GM23338 (cell line): ENCODE measurements around the gene SUGCT.
"Not testable (repeated sequence)": the region's sequence is repeated elsewhere in the genome, so short reads cannot be mapped to it uniquely, and the experiment has no call there.

Experiments used
- CREB1 ChIP-seq: fragments of 250-450 bp; sonication (Bioruptor Pico); IDR thresholded peaks from 2 replicates; pipeline ENCODE4 v1.5.0; 2020; ENCODE audit warnings: low read depth, mild to moderate bottlenecking, moderate library complexity
- ETS1 ChIP-seq: IDR thresholded peaks from 2 replicates; pipeline ENCODE4 v1.6.1; 2016; ENCODE audit warnings: antibody characterized with exemption
- EZH2 ChIP-seq: fragments of 200-600 bp; sonication (generic); IDR thresholded peaks from one replicate; pipeline ENCODE4 v1.8.0; 2017; ENCODE audit warnings: antibody characterized with exemption, mild to moderate bottlenecking, low read depth; ENCODE audit not compliant: unreplicated experiment
- EZH2phosphoT487 ChIP-seq: fragments of 200-600 bp; sonication (generic); IDR thresholded peaks from one replicate; pipeline ENCODE4 v1.8.1; 2018; ENCODE audit warnings: antibody characterized with exemption; ENCODE audit not compliant: unreplicated experiment
- POLR2AphosphoS5 ChIP-seq: IDR thresholded peaks from 2 replicates; pipeline ENCODE4 v1.6.1; 2016; ENCODE audit warnings: antibody characterized with exemption, low read depth
- TF ChIP-seq, protein P1 (sequence below), 2 experiments: fragments of 200-600 bp in 1 of 2; sonication (generic) in 1 of 2; conservative IDR thresholded peaks; 2 replicates each; pipeline versions ENCODE4 v1.5.1 to v1.6.1; 2016 to 2017; ENCODE audit warnings: antibody characterized with exemption in 2 of 2, low read depth in 2 of 2, mild to moderate bottlenecking in 2 of 2, moderate library complexity in 1 of 2
- TF ChIP-seq, protein P2 (sequence below): IDR thresholded peaks from one replicate; pipeline ENCODE4 v1.6.1; 2018; ENCODE audit warnings: antibody characterized with exemption; ENCODE audit not compliant: unreplicated experiment

DNA sequence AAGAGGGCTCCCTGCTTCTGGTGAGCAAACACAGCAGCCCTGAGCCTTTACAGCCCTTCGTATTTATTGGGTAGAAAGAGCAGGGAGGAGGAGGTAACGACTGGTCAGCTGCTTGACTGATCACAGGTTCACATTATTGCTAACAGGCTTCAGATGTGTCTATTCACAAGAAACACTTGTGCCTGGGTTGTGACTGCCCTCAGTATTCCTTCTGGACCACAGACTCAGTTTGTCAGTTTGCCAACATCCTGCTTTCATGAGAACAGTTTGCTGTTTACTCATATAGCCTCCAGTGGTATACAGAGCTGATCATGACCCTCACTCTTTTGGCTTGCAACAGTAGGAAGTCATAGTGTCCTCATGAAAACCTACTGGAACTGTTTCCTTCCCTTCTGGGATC is 467.5 kb downstream of the SUGCT start:
- TF ChIP-seq EZH2; POLR2AphosphoS5; CREB1 (CRISPR knock-in tag); EZH2phosphoT487; ETS1: not testable (repeated sequence)
- TF ChIP-seq, protein P1, sequence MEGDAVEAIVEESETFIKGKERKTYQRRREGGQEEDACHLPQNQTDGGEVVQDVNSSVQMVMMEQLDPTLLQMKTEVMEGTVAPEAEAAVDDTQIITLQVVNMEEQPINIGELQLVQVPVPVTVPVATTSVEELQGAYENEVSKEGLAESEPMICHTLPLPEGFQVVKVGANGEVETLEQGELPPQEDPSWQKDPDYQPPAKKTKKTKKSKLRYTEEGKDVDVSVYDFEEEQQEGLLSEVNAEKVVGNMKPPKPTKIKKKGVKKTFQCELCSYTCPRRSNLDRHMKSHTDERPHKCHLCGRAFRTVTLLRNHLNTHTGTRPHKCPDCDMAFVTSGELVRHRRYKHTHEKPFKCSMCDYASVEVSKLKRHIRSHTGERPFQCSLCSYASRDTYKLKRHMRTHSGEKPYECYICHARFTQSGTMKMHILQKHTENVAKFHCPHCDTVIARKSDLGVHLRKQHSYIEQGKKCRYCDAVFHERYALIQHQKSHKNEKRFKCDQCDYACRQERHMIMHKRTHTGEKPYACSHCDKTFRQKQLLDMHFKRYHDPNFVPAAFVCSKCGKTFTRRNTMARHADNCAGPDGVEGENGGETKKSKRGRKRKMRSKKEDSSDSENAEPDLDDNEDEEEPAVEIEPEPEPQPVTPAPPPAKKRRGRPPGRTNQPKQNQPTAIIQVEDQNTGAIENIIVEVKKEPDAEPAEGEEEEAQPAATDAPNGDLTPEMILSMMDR (conservative IDR thresholded peaks at IDR 0.05; ENCODE audit: low read depth in 2 of 2): not testable (repeated sequence)
- TF ChIP-seq, protein P2, sequence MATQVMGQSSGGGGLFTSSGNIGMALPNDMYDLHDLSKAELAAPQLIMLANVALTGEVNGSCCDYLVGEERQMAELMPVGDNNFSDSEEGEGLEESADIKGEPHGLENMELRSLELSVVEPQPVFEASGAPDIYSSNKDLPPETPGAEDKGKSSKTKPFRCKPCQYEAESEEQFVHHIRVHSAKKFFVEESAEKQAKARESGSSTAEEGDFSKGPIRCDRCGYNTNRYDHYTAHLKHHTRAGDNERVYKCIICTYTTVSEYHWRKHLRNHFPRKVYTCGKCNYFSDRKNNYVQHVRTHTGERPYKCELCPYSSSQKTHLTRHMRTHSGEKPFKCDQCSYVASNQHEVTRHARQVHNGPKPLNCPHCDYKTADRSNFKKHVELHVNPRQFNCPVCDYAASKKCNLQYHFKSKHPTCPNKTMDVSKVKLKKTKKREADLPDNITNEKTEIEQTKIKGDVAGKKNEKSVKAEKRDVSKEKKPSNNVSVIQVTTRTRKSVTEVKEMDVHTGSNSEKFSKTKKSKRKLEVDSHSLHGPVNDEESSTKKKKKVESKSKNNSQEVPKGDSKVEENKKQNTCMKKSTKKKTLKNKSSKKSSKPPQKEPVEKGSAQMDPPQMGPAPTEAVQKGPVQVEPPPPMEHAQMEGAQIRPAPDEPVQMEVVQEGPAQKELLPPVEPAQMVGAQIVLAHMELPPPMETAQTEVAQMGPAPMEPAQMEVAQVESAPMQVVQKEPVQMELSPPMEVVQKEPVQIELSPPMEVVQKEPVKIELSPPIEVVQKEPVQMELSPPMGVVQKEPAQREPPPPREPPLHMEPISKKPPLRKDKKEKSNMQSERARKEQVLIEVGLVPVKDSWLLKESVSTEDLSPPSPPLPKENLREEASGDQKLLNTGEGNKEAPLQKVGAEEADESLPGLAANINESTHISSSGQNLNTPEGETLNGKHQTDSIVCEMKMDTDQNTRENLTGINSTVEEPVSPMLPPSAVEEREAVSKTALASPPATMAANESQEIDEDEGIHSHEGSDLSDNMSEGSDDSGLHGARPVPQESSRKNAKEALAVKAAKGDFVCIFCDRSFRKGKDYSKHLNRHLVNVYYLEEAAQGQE: not testable (repeated sequence)
